Glutamatergic neuron (in vitro differentiated cells): Measurements from ENCODE around the gene NR1I3. TPM values are rescaled to one million over a fixed set of nuclear protein-coding genes. Genes with fewer than 3 reads are reported as not detected.
"Not testable (repeated sequence)": the region's sequence is repeated elsewhere in the genome, so short reads cannot be mapped to it uniquely, and the experiment has no call there.

Experiments used
- DNase-seq: peaks from one replicate; pipeline ENCODE4 v3.0.0; 2022
- H3K27ac Mint-ChIP-seq: one replicate; pipeline ENCODE4 v1.8.0; 2020; ENCODE audit warnings: mild to moderate bottlenecking, mixed read lengths, inconsistent platforms; ENCODE audit not compliant: unreplicated experiment
- H3K27me3 Mint-ChIP-seq: one replicate; pipeline ENCODE4 v1.8.0; 2020; ENCODE audit warnings: mild to moderate bottlenecking, moderate library complexity, mixed read lengths, inconsistent platforms; ENCODE audit not compliant: unreplicated experiment
- H3K36me3 Mint-ChIP-seq: one replicate; pipeline ENCODE4 v1.8.0; 2020; ENCODE audit warnings: mild to moderate bottlenecking, mixed read lengths, inconsistent platforms; ENCODE audit not compliant: unreplicated experiment
- H3K4me1 Mint-ChIP-seq: one replicate; pipeline ENCODE4 v1.8.0; 2020; ENCODE audit warnings: mild to moderate bottlenecking, low read depth, mixed read lengths, inconsistent platforms; ENCODE audit not compliant: unreplicated experiment
- H3K4me3 Mint-ChIP-seq: one replicate; pipeline ENCODE4 v1.8.0; 2020; ENCODE audit warnings: mild to moderate bottlenecking, mixed read lengths, inconsistent platforms; ENCODE audit not compliant: unreplicated experiment
- H3K9me3 Mint-ChIP-seq: one replicate; pipeline ENCODE4 v1.8.0; 2020; ENCODE audit warnings: mild to moderate bottlenecking, moderate library complexity, mixed read lengths, inconsistent platforms; ENCODE audit not compliant: unreplicated experiment
- total RNA-seq: library from RNA; stranded (reverse); fragmentation: NEBNext Ultra II Directional; extraction: Animal tissue kit (Norgen Biotek cat#: 25700); gene quantifications from one replicate; pipeline ENCODE4 v1.2.1, GENCODE V29; 2021; ENCODE audit not compliant: unreplicated experiment
- TF ChIP-seq, protein P1 (sequence below): fragments of 200-600 bp; sonication (generic); IDR thresholded peaks from one replicate; pipeline ENCODE4 v1.5.0; 2021; ENCODE audit not compliant: partially characterized antibody, unreplicated experiment

Gene NR1I3
- total RNA-seq, 1 donor from 2014 or later: not detected

DNA sequence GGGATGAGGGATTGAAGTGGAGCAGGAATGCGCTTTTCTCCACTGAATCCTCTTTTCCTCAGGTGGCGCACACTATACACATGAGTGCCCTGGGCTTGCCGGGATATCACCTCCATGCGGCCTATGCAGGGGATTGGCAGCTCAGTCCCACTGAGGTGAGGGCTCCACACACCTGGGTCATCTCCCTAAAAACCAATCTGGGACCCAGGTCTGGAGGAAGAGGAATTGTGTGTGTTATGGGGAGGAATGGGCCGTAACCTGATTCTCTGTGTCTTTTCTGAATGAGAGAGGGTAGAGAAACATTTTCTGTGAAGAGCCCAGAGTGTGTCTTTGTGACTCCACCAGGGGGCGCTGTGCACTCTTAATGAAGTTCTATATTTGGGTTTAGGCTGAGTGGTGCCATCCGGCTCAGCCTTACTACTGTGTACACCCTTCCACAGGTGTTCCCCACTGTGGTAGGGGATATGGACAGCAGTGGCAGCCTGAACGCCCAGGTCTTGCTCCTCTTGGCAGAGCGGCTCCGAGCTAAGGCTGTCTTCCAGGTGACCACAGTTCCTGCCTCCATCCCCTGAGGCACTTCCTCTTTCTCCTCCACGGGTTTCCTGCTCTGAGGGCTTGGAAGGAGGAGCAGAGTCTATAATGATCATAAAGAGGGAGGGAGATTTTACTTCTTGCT is 10.7 kb downstream of the NR1I3 start:
- Mint-ChIP-seq H3K9me3 (no peaks in the 10 kb centered on the region), H3K4me3 (peak overlapping the region; percentile 98), H3K36me3 (no peaks in the 10 kb centered on the region), H3K27me3 (peaks cover 2% of the 10 kb centered on the region), H3K27ac (peak overlapping the region; percentile 98), H3K4me1 (peaks cover 7% of the 10 kb centered on the region)
- TF ChIP-seq, protein P1, sequence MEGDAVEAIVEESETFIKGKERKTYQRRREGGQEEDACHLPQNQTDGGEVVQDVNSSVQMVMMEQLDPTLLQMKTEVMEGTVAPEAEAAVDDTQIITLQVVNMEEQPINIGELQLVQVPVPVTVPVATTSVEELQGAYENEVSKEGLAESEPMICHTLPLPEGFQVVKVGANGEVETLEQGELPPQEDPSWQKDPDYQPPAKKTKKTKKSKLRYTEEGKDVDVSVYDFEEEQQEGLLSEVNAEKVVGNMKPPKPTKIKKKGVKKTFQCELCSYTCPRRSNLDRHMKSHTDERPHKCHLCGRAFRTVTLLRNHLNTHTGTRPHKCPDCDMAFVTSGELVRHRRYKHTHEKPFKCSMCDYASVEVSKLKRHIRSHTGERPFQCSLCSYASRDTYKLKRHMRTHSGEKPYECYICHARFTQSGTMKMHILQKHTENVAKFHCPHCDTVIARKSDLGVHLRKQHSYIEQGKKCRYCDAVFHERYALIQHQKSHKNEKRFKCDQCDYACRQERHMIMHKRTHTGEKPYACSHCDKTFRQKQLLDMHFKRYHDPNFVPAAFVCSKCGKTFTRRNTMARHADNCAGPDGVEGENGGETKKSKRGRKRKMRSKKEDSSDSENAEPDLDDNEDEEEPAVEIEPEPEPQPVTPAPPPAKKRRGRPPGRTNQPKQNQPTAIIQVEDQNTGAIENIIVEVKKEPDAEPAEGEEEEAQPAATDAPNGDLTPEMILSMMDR: peak; percentile 97
- DNase-seq: peak; percentile 88

DNA sequence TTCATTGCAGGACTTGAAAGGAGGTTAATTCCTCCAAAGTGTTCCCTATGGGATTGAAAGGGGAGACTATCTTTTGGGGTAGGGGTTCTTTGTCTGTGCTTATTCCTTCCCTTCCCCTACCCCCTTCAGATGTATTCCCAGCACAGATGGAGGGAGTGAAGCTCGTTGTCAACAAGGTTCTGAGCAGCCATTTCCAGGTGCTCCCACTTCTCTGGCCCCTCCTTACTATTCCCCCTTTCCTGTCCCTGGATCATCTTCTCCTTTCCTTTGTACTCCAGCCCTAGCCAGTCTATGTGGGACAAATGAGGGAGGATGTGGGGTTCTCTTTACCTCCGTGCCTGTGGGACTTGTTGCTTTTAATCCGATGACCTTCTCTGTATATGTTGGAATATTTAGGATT is 11.2 kb downstream of the NR1I3 start:
- TF ChIP-seq, protein P1: no peak
- Mint-ChIP-seq H3K27ac (peak overlapping the region; percentile 98), H3K27me3 (peaks cover 2% of the 10 kb centered on the region), H3K4me3 (peak overlapping the region; percentile 98), H3K36me3 (no peaks in the 10 kb centered on the region), H3K4me1 (peaks cover 7% of the 10 kb centered on the region), H3K9me3 (no peaks in the 10 kb centered on the region)
- DNase-seq: no peak

DNA sequence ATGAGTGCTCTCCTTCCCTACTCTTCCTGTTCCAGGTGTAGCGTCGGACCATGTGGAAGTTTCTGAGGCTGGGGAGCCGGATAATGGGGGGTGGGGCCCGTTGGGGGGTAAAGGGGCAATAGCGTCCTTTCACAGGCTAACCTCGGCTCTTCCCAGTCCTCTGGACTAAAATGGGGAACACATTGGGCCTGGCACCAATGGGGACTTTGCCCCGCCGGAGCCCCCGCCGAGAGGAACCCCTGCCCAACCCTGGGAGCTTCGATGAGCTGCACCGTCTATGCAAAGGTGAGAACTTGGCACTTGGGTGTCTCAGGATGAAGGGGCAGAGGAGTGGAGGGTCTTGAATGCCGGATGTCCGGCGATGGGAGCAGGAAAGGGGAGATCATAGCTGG is 11.7 kb downstream of the NR1I3 start:
- Mint-ChIP-seq H3K36me3 (no peaks in the 10 kb centered on the region), H3K27ac (peak overlapping the region; percentile 98), H3K9me3 (no peaks in the 10 kb centered on the region), H3K27me3 (peaks cover 2% of the 10 kb centered on the region), H3K4me1 (peaks cover 7% of the 10 kb centered on the region), H3K4me3 (peak overlapping the region; percentile 98)
- TF ChIP-seq, protein P1: no peak
- DNase-seq: no peak

DNA sequence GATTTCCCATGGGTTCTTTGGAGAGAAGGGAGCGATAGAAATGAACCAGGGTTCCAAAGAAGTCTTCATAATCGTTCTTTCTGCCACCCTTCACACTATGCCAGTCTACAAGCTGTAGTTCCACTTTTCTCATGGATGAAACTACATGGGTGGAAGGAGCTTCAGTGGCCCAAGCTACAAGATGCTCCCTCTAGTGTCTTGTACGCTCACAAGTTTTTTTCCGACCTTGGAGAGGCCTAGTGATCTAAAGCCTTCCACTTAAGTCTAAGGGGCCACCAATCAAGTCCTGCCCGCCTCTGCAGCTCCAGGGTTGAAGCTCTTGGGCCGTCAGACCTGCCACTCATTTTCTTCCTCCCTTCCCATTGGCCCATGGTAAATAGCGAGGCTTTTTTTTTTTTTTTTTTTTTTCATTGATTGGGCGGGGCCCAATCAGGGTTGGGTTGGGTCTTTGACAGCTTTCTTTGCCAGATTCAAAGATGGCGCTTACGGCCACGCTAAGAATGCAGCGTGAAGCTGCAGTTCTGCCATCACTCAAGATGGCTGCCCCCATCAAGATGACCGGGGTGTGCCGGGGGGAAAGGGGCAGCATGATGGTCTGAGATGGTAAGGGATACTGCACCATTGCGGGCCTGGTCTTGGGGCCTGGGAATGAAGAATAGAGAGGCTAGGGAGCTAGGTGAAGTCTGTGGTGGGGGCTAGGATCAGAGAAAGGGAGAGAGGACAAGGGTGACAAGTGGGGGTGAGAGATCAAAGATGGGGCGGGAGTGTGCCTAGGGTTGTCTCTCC is 12.3 kb downstream of the NR1I3 start, which contains the start of gene TOMM40L:
Gene TOMM40L, plus strand, starts transcription at position 527 of the 786 bp plus-strand sequence. CDS start 430 bp downstream, outside the sequence.
- peaks cover 7% of the 10 kb centered on the region for H3K4me1 Mint-ChIP-seq
- H3K4me3 Mint-ChIP-seq: peak within 1 kb of the TSS; percentile 98
- peak within 1 kb of the TSS; percentile 98 for H3K27ac Mint-ChIP-seq
- no peaks in the 10 kb centered on the region for H3K9me3 Mint-ChIP-seq
- no peaks in the 10 kb centered on the region for H3K36me3 Mint-ChIP-seq
- H3K27me3 Mint-ChIP-seq: peaks cover 2% of the 10 kb centered on the region
- TF ChIP-seq, protein P1: peak; percentile 14
- peak; percentile 85 for DNase-seq

DNA sequence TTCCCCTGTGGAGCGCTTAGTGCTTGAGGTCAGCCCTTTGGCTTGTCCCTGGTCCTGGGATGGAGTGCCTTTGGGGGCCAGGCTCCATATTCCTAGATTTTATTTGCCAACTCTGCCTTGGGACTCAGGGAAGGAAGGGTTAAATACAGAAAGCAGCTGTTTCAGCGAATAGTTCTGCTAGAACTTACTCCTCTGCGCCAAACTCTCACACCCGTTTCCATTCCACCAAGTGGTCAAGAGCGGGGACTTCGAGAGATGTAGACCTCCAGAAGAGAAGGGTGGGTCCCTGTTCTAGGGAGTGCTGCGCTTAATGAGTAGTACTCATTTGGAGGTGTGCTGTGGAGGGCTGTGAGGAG is 12.8 kb downstream of the NR1I3 start:
- H3K27ac Mint-ChIP-seq: no peak overlapping the region
- no peak for DNase-seq
- H3K4me3 Mint-ChIP-seq: no peak overlapping the region
- H3K27me3 Mint-ChIP-seq: peaks cover 2% of the 10 kb centered on the region
- TF ChIP-seq, protein P1: no peak
- H3K36me3 Mint-ChIP-seq: no peaks in the 10 kb centered on the region
- peaks cover 7% of the 10 kb centered on the region for H3K4me1 Mint-ChIP-seq
- H3K9me3 Mint-ChIP-seq: no peaks in the 10 kb centered on the region

DNA sequence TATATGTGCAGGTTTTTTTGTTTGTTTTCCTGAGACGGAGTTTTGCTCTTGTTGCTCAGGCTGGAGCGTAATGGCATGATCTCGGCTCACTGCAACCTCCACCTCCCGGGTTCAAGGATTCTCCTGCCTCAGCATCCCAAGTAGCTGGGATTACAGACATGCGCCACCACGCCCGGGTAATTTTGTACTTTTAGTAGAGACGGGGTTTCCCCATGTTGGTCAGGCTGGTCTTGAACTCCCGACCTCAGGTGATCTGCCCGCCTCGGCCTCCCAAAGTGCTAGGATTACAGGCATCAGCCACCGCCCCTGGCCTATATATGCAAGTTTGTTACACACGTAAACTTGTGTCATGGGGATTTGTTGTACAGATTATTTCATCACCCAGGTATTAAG is 13.3 kb downstream of the NR1I3 start:
- DNase-seq, H3K36me3 Mint-ChIP-seq, H3K27ac Mint-ChIP-seq, H3K4me1 Mint-ChIP-seq, H3K4me3 Mint-ChIP-seq, H3K27me3 Mint-ChIP-seq, H3K9me3 Mint-ChIP-seq: not testable (repeated sequence)
